GM19025 (cell line): Measurements from ENCODE around the gene KMT2D.

Source experiments
- ATAC-seq: cut with Tn5 transposase; IDR thresholded peaks from one replicate; pipeline ENCODE4 v1.9.1; 2021; ENCODE audit warnings: mild to moderate bottlenecking, low read depth, moderate library complexity; ENCODE audit not compliant: unreplicated experiment

Gene KMT2D

DNA sequence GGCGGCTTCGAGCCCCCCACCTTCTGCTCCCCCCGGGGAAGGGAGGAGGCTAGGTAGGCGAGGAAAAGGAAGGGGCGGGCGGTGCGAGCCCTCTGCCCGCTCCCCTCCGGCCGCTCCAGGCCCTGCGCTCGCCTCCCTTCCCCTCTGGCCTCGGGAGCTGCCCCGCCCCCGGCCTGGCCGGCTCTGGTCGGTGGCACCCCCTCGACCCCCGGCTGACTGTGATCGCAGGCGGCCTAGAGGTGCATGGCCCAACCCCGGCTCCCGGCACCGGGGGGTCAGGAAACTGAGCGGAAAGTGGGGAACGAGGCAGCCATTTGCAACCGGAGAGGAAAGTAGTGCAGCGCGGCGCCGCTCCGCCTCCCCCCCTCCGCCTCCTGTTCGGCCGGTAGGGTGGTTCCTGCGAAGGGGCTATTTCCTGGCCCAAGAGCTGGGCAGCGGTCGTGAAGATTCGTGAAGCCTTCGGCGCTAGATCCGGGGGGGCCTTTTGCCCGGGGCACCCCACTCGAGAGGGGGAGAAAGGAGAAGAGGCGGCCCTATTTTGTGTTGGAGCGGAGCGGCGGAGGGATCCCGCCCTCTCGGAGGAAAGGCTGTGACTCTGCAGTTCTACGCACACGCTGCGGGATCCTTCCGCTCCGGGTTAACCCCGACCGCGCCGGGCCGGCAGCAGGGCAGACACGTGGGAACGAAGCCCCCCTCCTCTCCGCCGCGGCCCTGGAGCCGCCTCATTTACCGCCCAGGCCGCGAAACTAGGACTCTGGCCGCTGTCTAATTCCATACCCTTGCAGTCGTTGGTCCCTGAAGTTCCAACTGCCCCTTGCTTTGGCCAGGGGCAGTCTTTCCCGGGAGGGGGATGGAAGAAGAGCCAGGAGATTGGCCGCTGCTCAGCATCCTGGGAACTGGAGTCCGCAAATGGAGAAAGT, at the start of gene KMT2D:
Gene KMT2D (minus strand): TSS at position 558 of the 920 bp plus-strand sequence. CDS start 5,470 bp downstream, outside the sequence.
- ATAC-seq = peak; percentile 50

GRCh38 chr12:49109641-49110463, 49.3 kb upstream of the KMT2D start:
- ATAC-seq = no peak

- no peak for ATAC-seq
Measured at GRCh38 chr12:49108958-49109404, 48.4 kb upstream of the KMT2D start.

DNA sequence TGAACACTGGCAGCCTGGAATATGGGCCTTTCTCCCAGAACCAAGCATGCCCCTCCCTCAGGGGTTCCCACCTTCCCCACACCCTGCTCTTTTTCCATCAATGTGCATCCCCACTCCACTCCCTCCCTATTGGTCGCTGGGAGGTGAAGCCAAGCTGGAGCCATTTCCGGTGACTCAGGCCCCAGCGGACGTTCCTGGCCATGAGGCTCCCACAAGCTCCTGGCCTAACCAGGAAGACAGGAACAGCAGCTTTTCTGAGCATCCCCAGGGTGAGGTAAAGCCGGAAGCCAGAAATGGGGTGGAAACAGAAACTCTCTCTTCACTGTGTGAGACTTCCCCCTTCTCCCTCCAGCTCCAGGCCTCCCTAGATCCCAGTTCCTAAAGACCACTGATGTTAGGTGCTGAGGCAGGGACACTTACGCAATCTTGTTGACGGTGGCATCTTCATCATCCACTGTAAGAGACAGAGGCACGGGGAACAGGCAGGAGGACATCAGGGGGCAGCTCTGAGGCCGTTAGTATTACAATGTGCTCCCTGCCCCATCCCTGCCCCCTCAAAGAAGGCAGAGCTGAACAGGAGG, 45.0 kb upstream of the KMT2D start:
- no peak for ATAC-seq

DNA sequence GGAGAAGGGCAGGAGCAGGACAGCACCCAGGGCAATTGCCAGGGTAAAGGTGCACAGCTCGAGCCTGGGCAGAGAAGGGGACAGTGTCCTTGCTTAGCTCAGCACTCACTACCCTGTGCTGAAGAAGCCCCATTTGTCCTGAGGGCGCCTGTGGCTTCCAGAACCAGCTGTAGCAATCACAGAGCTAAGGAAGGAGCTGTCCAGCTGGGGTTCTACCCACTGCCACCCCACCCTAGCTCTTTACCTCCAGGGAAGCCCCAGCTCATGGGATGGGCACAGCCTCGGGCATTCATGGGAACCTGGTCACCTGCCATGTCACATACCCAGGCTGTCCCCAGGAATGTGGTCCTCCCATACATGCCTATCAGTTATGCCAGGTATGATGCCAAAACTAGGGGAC, 44.2 kb upstream of the KMT2D start:
- no peak for ATAC-seq

DNA sequence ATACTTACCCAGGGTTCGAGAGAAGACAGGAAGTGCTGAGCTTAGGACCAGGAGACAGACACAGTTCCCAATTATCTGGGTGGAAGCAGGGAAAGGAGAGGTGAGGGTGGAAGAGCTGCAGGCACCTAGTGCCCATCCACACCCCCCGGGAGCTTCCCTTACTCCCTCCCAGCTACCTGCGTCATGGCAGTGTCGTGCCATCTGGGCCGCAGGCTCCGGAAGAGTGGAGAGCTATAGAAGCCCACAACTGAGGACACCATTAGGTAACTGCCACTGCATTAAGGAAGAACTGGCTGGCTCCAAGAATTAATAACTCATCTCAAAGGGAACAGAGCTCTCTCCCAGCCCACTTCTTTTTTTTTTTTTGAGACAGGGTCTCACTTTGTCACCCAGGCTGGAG, 39.8 kb upstream of the KMT2D start:
- ATAC-seq = no peak

GRCh38 chr12:49098703-49099102, 38.1 kb upstream of the KMT2D start:
- ATAC-seq = no peak

GRCh38 chr12:49098035-49098451, 37.4 kb upstream of the KMT2D start:
- ATAC-seq = no peak

- no peak for ATAC-seq
Measured at GRCh38 chr12:49097381-49097780, 36.8 kb upstream of the KMT2D start.

DNA sequence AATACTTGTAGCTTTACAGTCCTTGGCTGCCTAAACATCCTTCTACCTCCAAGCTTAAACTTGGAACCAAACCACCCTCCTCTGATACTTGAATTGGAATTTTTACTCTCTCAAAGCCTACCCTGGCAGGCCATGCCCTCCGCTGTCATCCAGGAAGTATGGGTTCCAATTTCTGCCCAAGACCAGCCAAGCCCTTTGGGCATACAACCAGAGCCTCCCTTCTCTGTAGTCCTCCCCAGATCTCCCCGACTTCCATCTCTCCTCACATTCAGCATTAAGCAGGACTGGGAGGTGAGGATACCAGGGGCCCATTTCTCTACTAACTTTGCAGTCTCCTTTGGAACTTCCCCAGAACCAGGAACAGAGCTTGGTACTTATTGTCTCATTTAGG, 34.4 kb upstream of the KMT2D start:
- ATAC-seq = no peak

GRCh38 chr12:49094160-49094974, 33.8 kb upstream of the KMT2D start, which contains the start of gene DHH:
Gene DHH (minus strand): TSS chr12:49094801. CDS start chr12:49094512, 289 bp downstream.
- no peak for ATAC-seq

DNA sequence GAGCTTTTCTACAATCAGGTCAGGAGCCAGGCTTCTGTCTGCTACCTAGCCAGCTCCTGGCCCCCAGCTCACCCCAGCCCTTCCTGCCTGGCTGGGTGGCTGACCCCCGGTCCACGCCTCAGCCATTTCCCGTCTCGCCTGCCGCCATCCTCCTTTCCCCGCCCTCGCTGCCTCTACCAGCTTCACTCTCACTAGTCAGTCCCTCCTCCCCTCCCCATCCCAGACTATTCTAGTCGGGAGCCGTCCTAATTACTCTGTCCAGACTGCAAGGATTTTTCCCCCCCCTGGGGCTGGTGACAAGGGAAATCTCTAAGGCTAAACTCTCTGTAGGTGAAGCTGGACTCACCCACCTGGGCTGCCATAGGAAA, 33.2 kb upstream of the KMT2D start:
- no peak for ATAC-seq

DNA sequence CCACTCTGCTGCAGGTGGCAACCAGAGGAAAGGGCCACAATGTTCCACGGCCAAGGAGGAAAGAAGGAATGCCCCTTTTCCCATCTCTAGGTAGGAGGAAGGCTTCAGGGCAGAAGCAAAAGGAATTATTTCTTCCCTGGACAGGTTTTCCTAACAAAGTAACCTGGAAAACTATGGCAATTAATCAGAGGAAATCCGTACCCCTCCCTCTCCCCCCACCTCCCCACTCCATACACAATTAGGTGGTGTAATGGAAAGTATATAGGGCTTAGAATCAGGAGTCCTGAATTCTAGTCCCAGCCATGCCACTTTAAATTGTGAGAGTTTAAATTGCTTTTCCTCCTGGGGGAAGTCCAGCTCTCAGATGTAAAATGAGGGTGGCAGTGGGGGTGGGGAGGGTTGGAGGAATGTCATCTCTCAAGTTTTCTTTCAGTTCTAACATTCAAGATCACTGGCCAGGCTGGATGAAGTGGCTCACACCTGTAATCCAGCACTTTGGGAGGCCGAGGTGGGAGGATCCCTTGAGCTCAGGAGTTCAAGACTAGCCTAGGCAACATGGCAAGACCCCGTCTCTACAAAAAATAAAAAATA, 32.3 kb upstream of the KMT2D start:
- ATAC-seq = no peak

DNA sequence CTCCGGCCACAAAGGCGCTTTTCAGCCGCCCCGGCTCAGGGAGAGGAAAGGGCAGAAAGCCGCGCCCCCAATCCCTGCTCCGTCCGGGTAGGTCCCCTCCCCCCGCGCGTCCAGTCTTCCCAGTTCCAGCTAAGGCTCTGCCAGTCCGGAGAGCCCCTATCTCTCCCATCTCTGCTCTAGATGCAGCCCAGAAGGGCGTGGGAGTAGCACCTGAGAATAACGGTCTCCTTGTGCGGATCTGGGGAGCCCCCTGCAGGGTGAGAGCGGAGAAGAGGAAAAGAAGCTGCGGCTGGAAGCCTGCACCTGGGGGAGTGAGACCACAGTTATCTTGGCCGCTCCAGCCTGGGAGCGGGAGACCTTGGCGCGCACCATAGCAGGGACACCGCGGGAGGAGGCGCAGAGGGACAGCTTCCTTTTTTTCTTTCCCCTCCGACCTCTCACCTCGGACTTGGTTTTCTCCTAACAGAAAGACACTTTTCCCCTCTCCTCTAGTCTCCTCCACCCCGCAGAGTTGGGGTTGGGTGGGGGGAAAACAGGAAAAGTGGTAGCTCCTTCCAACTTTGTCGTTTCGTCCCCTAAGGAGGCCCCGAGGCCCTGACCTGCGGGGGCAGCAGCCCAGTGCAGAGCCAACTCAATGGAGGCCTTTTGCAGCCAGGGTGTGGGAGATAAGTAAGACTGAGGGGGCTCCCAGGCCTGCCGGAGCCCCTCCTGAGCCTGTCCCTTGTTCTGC, 31.7 kb upstream of the KMT2D start:
- no peak for ATAC-seq

DNA sequence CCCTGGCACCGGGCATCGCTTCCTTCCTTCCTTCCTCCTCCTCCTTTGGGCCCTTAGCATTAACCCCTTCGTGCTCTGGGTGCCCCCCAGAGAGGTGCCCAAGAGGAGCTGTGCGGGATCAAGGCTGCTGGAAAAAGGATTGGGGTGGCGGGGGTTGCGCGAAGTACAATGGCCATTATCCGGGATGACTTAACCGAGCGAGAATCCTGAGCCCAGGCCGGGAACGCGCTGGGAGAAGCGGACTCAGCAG, 31.2 kb upstream of the KMT2D start:
- ATAC-seq = no peak

GRCh38 chr12:49091056-49091835, 30.7 kb upstream of the KMT2D start:
- no peak for ATAC-seq

- no peak for ATAC-seq
Measured at GRCh38 chr12:49089821-49090773, 29.5 kb upstream of the KMT2D start.

DNA sequence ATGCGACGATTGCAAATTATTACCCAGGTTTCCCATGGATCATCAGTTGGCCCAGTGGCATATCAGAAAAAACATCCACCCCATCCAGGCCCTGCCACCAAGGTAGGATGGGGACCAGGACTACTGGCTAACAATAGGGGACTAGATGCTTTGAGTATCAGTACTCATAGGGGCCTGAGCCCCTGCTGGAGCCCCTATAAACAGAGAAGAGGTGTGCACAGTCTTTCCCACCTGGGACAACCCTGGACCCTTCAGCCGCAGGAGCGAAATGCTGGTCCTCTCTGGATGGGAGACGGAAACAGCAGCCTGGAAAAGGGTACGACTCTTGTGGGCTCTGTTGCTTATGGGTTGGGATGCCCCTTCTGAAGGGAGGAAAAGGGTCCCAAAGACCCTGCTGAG, 28.3 kb upstream of the KMT2D start:
- ATAC-seq = no peak
